ENCODE results near the gene RXRA.

DNA sequence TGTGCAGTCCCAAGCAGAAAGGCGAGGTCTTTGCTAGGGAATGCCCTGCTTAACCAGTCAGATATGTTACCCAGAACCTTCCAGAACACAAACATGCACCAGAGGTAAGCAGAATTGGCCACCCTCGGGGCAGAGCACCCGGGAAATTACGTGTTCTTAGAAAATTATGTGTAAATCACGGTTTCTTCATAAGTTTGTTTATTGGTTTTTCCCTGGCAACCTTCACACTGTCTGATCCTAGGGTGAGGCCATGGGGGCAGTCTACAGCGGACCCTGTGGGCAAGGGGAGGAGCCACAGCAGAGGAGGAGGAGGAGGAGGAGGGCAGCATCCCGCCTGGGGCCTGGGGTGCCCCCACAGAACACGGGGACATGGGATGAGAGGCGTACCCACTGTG is 31.4 kb downstream of the RXRA start:
- TF ChIP-seq, protein P1, sequence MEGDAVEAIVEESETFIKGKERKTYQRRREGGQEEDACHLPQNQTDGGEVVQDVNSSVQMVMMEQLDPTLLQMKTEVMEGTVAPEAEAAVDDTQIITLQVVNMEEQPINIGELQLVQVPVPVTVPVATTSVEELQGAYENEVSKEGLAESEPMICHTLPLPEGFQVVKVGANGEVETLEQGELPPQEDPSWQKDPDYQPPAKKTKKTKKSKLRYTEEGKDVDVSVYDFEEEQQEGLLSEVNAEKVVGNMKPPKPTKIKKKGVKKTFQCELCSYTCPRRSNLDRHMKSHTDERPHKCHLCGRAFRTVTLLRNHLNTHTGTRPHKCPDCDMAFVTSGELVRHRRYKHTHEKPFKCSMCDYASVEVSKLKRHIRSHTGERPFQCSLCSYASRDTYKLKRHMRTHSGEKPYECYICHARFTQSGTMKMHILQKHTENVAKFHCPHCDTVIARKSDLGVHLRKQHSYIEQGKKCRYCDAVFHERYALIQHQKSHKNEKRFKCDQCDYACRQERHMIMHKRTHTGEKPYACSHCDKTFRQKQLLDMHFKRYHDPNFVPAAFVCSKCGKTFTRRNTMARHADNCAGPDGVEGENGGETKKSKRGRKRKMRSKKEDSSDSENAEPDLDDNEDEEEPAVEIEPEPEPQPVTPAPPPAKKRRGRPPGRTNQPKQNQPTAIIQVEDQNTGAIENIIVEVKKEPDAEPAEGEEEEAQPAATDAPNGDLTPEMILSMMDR (IDR thresholded peaks at IDR 0.05; ENCODE audit: insufficient read depth, low read depth, low read length): no peak
- no peak for TF ChIP-seq EZH2 (IDR thresholded peaks at IDR 0.05; ENCODE audit: insufficient read depth, low read length)

All from astrocyte (in vitro differentiated cells and primary cell).